GM19395 (cell line): ENCODE data around the gene MATR3.
"Not testable (repeated sequence)": the region's sequence is repeated elsewhere in the genome, so short reads cannot be mapped to it uniquely, and the experiment has no call there.

Experiments used
- ATAC-seq: cut with Tn5 transposase; IDR thresholded peaks from one replicate; pipeline ENCODE4 v1.9.1; 2021; ENCODE audit warnings: mild to moderate bottlenecking, moderate library complexity; ENCODE audit not compliant: unreplicated experiment

Gene MATR3

GRCh38 chr5:139293507-139294373 lies at the start of gene MATR3:
Gene MATR3 (plus strand): TSS chr5:139293740. CDS start chr5:139307416, 13,676 bp downstream.
- peak; percentile 79 for ATAC-seq

GRCh38 chr5:139245637-139246339 lies 47.8 kb upstream of the MATR3 start:
- ATAC-seq = no peak

GRCh38 chr5:139246394-139246793 lies 47.1 kb upstream of the MATR3 start:
- no peak for ATAC-seq

GRCh38 chr5:139248826-139249453 lies 44.6 kb upstream of the MATR3 start:
- no peak for ATAC-seq

- no peak for ATAC-seq
Measured at GRCh38 chr5:139251281-139251687, 42.3 kb upstream of the MATR3 start.

- ATAC-seq = no peak
Measured at GRCh38 chr5:139251695-139252288, 41.7 kb upstream of the MATR3 start.

- no peak for ATAC-seq
Measured at GRCh38 chr5:139253115-139253514, 40.4 kb upstream of the MATR3 start.

GRCh38 chr5:139256820-139257219 lies 36.7 kb upstream of the MATR3 start:
- no peak for ATAC-seq

GRCh38 chr5:139262059-139262741 lies 31.3 kb upstream of the MATR3 start:
- ATAC-seq = no peak

- peak; percentile 71 for ATAC-seq
Measured at GRCh38 chr5:139262742-139263445, 30.6 kb upstream of the MATR3 start.

GRCh38 chr5:139263536-139263935 lies 30.0 kb upstream of the MATR3 start:
- no peak for ATAC-seq

GRCh38 chr5:139263946-139264345 lies 29.6 kb upstream of the MATR3 start:
- no peak for ATAC-seq

- no peak for ATAC-seq
Measured at GRCh38 chr5:139265001-139265400, 28.5 kb upstream of the MATR3 start.

GRCh38 chr5:139266236-139266635 lies 27.3 kb upstream of the MATR3 start:
- no peak for ATAC-seq

- ATAC-seq = no peak
Measured at GRCh38 chr5:139267481-139267880, 26.1 kb upstream of the MATR3 start.

GRCh38 chr5:139268364-139269202 lies 25.0 kb upstream of the MATR3 start:
- ATAC-seq = no peak

GRCh38 chr5:139270718-139271117 lies 22.8 kb upstream of the MATR3 start:
- ATAC-seq = not testable (repeated sequence)

GRCh38 chr5:139271201-139272027 lies 22.1 kb upstream of the MATR3 start:
- ATAC-seq = no peak
